GM12872 (cell line): ENCODE results near the gene SFSWAP.

Source experiments
- TF ChIP-seq, protein P1 (sequence below): IDR thresholded peaks from 3 replicates; pipeline ENCODE4 v1.5.1; 2011; ENCODE audit warnings: low read depth, mild to moderate bottlenecking, low read length, moderate library complexity; ENCODE audit not compliant: insufficient read depth

SFSWAP gene

DNA sequence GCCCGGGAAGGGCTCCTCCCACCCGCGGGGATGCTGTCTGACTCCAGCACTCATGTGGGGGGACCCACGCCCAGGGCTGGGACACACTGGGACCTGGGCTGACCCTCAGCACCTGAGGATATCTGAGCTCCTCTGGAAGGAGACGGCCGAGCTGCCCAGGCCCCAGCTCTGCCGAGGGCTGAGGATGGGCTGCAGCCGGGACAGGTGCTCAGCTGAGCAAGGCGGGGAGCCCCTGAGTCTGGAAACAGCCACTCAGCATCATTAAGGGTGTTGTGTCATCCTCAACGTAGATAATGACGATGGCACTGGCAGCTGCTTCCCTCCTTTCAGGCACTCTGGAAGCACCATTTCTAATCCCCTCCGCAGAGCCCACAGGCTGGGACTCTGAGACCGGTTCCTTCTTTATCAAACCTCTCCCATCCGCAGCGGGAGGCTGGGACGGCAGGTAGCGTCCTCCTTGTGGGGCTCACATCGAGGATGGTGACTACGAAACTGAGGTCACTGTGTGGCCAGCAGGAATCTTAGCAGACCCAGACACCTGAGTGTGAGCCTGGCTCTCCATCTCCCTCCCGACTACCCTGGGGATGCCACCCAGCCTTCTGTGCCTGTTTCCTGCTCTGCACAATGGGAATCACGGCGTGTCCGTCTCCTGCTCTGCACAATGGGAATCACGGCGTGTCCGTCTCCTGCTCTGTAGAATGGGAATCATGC is 26.7 kb upstream of the SFSWAP start:
- TF ChIP-seq, protein P1, sequence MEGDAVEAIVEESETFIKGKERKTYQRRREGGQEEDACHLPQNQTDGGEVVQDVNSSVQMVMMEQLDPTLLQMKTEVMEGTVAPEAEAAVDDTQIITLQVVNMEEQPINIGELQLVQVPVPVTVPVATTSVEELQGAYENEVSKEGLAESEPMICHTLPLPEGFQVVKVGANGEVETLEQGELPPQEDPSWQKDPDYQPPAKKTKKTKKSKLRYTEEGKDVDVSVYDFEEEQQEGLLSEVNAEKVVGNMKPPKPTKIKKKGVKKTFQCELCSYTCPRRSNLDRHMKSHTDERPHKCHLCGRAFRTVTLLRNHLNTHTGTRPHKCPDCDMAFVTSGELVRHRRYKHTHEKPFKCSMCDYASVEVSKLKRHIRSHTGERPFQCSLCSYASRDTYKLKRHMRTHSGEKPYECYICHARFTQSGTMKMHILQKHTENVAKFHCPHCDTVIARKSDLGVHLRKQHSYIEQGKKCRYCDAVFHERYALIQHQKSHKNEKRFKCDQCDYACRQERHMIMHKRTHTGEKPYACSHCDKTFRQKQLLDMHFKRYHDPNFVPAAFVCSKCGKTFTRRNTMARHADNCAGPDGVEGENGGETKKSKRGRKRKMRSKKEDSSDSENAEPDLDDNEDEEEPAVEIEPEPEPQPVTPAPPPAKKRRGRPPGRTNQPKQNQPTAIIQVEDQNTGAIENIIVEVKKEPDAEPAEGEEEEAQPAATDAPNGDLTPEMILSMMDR: no peak

- TF ChIP-seq, protein P1: no peak
Measured at GRCh38 chr12:131687346-131688125, 23.4 kb upstream of the SFSWAP start.

DNA sequence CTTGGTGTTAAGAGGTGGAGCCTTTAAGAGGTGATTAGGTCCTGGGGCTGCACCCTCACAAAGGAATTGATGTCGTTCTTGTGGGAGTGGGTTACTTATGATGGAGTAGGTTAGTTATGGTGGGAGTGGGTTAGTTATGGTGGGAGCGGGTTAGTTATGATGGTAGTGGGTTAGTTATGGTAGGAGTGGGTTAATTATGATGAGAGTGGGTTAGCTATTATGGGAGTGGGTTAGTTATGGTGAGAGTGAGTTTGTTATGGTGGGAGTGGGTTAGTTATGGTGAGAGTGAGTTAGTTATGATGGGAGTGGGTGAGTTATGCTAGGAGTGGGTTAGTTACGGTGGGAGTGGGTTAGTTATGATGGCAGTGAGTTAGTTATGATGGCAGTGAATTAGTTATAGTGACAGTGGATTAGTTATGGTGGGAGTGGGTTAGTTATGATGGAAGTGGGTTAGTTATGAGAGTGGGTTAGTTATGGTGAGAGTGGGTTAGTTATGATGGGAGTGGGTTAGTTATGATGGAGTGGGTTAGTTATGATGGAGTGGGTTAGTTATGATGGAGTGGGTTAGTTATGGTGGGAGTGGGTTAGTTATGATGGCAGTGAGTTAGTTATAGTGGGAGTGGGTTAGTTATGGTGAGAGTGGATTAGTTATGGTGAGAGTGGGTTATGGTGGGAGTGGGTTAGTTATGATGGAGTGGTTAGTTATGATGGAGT is 22.6 kb upstream of the SFSWAP start:
- TF ChIP-seq, protein P1: no peak

- TF ChIP-seq, protein P1: no peak
Measured at GRCh38 chr12:131688845-131689154, 22.1 kb upstream of the SFSWAP start.

GRCh38 chr12:131690320-131690719 is 20.6 kb upstream of the SFSWAP start:
- TF ChIP-seq, protein P1: no peak

DNA sequence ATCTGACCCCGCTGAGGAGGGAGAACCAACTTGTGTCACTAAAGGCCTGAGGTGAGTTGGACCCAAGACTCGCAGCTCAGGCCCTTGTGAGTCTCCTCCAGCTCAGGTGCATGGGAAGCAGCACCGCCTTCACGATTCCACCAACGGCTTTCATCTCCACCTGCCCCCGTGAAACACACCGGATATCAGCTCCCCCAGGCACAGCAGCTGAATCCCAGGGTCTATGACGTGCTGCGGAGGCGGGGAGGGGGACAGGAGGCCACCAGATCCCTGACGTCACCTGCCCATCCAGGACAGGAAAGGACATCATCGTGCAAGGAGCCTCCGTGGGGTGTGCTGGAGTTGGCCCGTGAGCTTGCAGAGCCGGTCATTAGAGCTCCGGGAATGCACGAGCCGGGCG is 18.5 kb upstream of the SFSWAP start:
- TF ChIP-seq, protein P1: no peak

DNA sequence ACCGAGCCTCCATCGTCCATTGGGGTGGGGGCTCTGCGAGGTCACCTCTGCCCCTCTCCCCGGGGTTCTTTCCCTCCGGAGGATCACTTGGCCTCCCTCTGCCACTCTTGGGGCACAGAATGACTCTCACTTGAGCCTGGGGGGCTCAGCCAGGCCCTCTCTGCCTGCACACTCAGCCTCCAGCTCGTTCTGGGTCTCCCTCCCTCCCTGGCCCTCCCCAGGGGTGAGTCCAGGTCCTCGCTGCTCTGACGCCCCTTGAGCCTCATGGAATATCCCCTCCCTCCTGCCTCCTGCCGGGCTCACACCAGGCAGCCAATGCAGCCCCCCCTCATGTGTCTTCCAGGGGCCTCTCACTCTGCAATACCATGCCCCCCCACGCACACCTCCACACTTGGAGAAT is 17.7 kb upstream of the SFSWAP start:
- TF ChIP-seq, protein P1: no peak
